Kidney epithelial cell (primary cell): ENCODE data around the gene UNC93A. TPM values are rescaled to one million over a fixed set of nuclear protein-coding genes. Genes with fewer than 3 reads are reported as not detected.

ENCODE experiments used
- DNase-seq: peaks from one replicate; pipeline ENCODE4 v3.0.0-alpha.2; 2010; ENCODE audit warnings: low read depth
- H3K27me3 ChIP-seq: 2 replicates; pipeline ENCODE4 v1.6.0; 2011; ENCODE audit warnings: low read length; ENCODE audit not compliant: control insufficient read depth, insufficient read depth
- H3K36me3 ChIP-seq: 2 replicates; pipeline ENCODE4 v1.5.1; 2011; ENCODE audit warnings: low read length; ENCODE audit not compliant: control insufficient read depth, insufficient read depth
- H3K4me3 ChIP-seq: 2 replicates; pipeline ENCODE4 v1.5.1; 2011; ENCODE audit warnings: low read depth, mild to moderate bottlenecking, control low read depth, low read length
- total RNA-seq: library from RNA; depleted of rRNA; stranded (reverse); fragments of >200 nt; gene quantifications from 2 replicates; pipeline ENCODE4 v1.2.3, GENCODE V29; 2015
- TF ChIP-seq, protein P1 (sequence below): IDR thresholded peaks from 2 replicates; pipeline ENCODE4 v1.5.1; 2011; ENCODE audit warnings: mild to moderate bottlenecking, moderate library complexity, low read length, control low read depth, inconsistent platforms; ENCODE audit not compliant: insufficient read depth, poor library complexity, severe bottlenecking

UNC93A gene
- total RNA-seq, 1 donor from 2014 or later, result not detected

DNA sequence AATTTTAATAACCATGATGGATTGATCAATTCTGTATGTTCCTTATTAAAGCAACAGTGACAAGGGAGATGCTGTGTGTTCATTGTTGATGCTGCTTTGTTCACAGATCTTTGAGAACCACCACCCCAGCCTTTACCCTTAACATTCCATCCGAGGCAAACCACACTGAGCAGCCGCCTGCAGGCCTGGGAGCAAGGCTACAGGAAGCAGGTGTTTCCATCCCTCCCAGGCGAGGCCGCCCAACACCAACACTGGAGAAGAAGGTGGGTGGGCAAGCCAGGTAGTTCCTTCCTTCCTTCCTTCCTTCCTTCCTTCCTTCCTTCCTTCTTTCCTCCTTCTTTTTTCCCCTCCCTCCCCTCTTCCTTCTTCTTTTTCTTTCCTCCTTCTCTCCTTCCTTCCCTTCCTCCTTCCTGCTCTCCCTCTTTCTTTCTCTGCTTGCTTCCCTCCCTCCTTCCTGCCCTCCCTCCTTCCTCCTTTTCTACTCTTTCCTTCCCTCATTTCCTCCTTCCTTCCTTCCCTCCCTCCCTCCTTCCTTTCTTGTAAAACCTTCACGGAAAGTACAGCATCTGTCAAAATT is 47.5 kb downstream of the UNC93A start:
- Histone ChIP-seq H3K36me3 (no peaks in the 10 kb centered on the region), H3K4me3 (no peak overlapping the region), H3K27me3 (peaks cover 5% of the 10 kb centered on the region)
- DNase-seq, result no peak
- TF ChIP-seq, protein P1, sequence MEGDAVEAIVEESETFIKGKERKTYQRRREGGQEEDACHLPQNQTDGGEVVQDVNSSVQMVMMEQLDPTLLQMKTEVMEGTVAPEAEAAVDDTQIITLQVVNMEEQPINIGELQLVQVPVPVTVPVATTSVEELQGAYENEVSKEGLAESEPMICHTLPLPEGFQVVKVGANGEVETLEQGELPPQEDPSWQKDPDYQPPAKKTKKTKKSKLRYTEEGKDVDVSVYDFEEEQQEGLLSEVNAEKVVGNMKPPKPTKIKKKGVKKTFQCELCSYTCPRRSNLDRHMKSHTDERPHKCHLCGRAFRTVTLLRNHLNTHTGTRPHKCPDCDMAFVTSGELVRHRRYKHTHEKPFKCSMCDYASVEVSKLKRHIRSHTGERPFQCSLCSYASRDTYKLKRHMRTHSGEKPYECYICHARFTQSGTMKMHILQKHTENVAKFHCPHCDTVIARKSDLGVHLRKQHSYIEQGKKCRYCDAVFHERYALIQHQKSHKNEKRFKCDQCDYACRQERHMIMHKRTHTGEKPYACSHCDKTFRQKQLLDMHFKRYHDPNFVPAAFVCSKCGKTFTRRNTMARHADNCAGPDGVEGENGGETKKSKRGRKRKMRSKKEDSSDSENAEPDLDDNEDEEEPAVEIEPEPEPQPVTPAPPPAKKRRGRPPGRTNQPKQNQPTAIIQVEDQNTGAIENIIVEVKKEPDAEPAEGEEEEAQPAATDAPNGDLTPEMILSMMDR, result no peak

- TF ChIP-seq, protein P1, result no peak
- DNase-seq, result no peak
These were observed 50.0 kb downstream of the UNC93A start for GRCh38 chr6:167341038-167341583.

DNA sequence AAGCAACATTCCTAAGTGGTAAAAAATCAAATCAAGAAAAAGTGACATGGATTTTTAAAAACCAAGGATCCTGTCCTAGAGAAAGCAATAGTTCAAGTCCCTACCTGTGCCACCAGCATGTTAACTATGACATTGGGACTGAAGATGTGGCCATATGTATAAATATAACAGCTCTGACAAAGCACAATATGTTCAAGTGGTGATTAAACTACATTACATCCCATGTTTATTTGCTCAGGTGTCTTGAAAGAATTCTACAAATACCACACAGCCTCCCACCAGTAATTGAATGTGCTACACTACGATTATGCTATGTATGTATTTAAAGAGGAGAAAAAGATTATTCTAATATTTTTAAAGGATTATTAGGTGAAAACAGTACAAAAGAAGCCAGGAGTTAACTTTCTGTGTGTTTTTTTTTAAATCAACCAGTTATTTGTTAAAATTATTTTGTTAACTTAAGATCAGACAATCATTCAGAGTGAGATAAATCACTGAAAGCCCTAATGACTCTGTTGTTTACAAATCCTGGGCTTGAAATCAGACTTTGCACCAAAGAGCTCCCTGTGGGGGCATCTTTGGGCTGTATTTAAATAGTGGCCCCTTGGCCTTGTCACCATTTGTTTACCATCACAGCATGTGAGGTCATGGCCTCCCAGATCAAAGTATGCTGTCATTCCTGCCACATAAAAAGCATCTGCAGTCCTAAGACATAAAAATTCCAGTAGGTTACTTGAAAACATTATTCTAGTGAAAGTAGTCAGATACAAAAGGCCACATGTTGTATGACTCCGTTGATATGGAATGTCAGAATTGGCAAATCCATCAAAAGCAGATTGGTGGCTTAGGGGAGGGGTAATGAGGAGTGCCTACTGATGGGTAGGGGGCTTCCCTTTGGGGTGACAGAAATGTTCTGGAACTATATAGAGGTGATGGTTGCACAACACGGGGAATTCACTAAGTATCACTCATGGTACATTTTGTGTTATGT is 50.8 kb downstream of the UNC93A start:
- Histone ChIP-seq H3K27me3 (peaks cover 5% of the 10 kb centered on the region), H3K4me3 (no peak overlapping the region), H3K36me3 (no peaks in the 10 kb centered on the region)
- TF ChIP-seq, protein P1, result no peak
- no peak for DNase-seq

More at GRCh38 chr6:167341038-167341583, 50.0 kb downstream of the UNC93A start:
- Histone ChIP-seq H3K4me3 (no peak overlapping the region), H3K36me3 (no peaks in the 10 kb centered on the region), H3K27me3 (peaks cover 5% of the 10 kb centered on the region)

GRCh38 chr6:167342879-167343610 is 51.9 kb downstream of the UNC93A start:
- H3K27me3 ChIP-seq, result peaks cover 5% of the 10 kb centered on the region
- TF ChIP-seq, protein P1, result no peak
- DNase-seq, result no peak
- no peaks in the 10 kb centered on the region for H3K36me3 ChIP-seq
- H3K4me3 ChIP-seq, result no peak overlapping the region

GRCh38 chr6:167345348-167345747 is 54.2 kb downstream of the UNC93A start:
- Histone ChIP-seq H3K27me3 (peaks cover 14% of the 10 kb centered on the region), H3K4me3 (no peak overlapping the region), H3K36me3 (no peaks in the 10 kb centered on the region)
- no peak for DNase-seq
- TF ChIP-seq, protein P1, result no peak
